Measurements from ENCODE around the gene GOLGA8T. TPM values are rescaled to one million over a fixed set of nuclear protein-coding genes. Genes with fewer than 3 reads are reported as not detected.
"Not testable (repeated sequence)": the region's sequence is repeated elsewhere in the genome, so short reads cannot be mapped to it uniquely, and the experiment has no call there.

Gene GOLGA8T
- under 1 TPM in 1 of 2 experiments, not detected in 1; 0.15 TPM for total RNA-seq

GRCh38 chr15:30134751-30135150 lies at the start of gene GOLGA8T:
Gene GOLGA8T, plus strand, starts transcription at chr15:30135051. Its CDS starts 98 bp downstream, at chr15:30135149.
- CTCF ChIA-PET, POLR2A ChIA-PET: not testable (repeated sequence)

GRCh38 chr15:30097827-30098226 lies 37.0 kb upstream of the GOLGA8T start:
- POLR2A ChIA-PET, CTCF ChIA-PET: not testable (repeated sequence)

- POLR2A ChIA-PET, CTCF ChIA-PET: not testable (repeated sequence)
These were observed 32.0 kb upstream of the GOLGA8T start for GRCh38 chr15:30102890-30103289.

- POLR2A ChIA-PET, CTCF ChIA-PET: not testable (repeated sequence)
These were observed 30.8 kb upstream of the GOLGA8T start for GRCh38 chr15:30103941-30104507.

- CTCF ChIA-PET, result not testable (repeated sequence)
These were observed 24.3 kb upstream of the GOLGA8T start for GRCh38 chr15:30110591-30110990.

GRCh38 chr15:30130066-30130465 lies 4.8 kb upstream of the GOLGA8T start:
- CTCF ChIA-PET, POLR2A ChIA-PET: not testable (repeated sequence)

More at GRCh38 chr15:30110591-30110990, 24.3 kb upstream of the GOLGA8T start:
- POLR2A ChIA-PET, result not testable (repeated sequence)

GRCh38 chr15:30143246-30143645 lies 8.4 kb downstream of the GOLGA8T start:
- CTCF ChIA-PET, POLR2A ChIA-PET: not testable (repeated sequence)

GRCh38 chr15:30149891-30150290 lies 15.0 kb downstream of the GOLGA8T start:
- CTCF ChIA-PET, POLR2A ChIA-PET: not testable (repeated sequence)

GRCh38 chr15:30162479-30163357 lies 27.9 kb downstream of the GOLGA8T start:
- CTCF ChIA-PET, POLR2A ChIA-PET: not testable (repeated sequence)

GRCh38 chr15:30163759-30164158 lies 28.9 kb downstream of the GOLGA8T start:
- POLR2A ChIA-PET, CTCF ChIA-PET: not testable (repeated sequence)

- POLR2A ChIA-PET, CTCF ChIA-PET: not testable (repeated sequence)
These were observed 29.4 kb downstream of the GOLGA8T start for GRCh38 chr15:30164257-30164656.

- POLR2A ChIA-PET, CTCF ChIA-PET: not testable (repeated sequence)
These were observed 32.6 kb downstream of the GOLGA8T start for GRCh38 chr15:30167403-30167802.

- CTCF ChIA-PET, result not testable (repeated sequence)
These were observed 33.0 kb downstream of the GOLGA8T start for GRCh38 chr15:30167886-30168285.

GRCh38 chr15:30171452-30171851 lies 36.6 kb downstream of the GOLGA8T start:
- POLR2A ChIA-PET, CTCF ChIA-PET: not testable (repeated sequence)

More at GRCh38 chr15:30167886-30168285, 33.0 kb downstream of the GOLGA8T start:
- POLR2A ChIA-PET, result not testable (repeated sequence)

GRCh38 chr15:30173041-30173608 lies 38.3 kb downstream of the GOLGA8T start:
- POLR2A ChIA-PET, CTCF ChIA-PET: not testable (repeated sequence)

- CTCF ChIA-PET, POLR2A ChIA-PET: not testable (repeated sequence)
These were observed 40.4 kb downstream of the GOLGA8T start for GRCh38 chr15:30175291-30175690.

- CTCF ChIA-PET, POLR2A ChIA-PET: not testable (repeated sequence)
These were observed 41.8 kb downstream of the GOLGA8T start for GRCh38 chr15:30176613-30177012.

- POLR2A ChIA-PET, CTCF ChIA-PET: not testable (repeated sequence)
These were observed 45.0 kb downstream of the GOLGA8T start for GRCh38 chr15:30179814-30180213.

GRCh38 chr15:30185495-30185894 lies 50.6 kb downstream of the GOLGA8T start:
- CTCF ChIA-PET, POLR2A ChIA-PET: not testable (repeated sequence)

GRCh38 chr15:30187429-30187828 lies 52.6 kb downstream of the GOLGA8T start:
- POLR2A ChIA-PET, CTCF ChIA-PET: not testable (repeated sequence)

- CTCF ChIA-PET, POLR2A ChIA-PET: not testable (repeated sequence)
These were observed 54.9 kb downstream of the GOLGA8T start for GRCh38 chr15:30189754-30190153.
